ENCODE results near the gene NPNT. TPM values are rescaled to one million over a fixed set of nuclear protein-coding genes. Genes with fewer than 3 reads are reported as not detected.

NPNT gene
- total RNA-seq, 1 donor from 2014 or later, result 11.0 TPM

DNA sequence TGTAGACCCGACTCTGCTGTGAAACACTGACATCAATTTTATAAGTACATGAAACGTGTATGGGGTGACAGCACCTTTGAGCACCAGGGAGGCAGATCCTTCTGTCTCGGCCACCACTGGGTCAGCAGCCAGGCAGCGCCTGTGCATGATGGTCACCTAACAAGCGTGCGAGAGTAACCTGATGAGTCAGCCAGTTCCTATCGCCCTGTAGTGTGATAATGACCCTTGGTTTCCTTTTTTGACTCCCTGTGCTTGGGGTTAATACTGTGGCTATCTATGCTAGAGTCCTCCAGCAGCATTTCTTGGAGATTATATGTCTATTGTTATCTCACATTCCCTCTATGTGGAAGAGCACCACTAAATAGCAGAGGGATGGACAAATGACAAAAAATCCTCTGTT lies 101.6 kb downstream of the NPNT start:
- TF ChIP-seq, protein P1, sequence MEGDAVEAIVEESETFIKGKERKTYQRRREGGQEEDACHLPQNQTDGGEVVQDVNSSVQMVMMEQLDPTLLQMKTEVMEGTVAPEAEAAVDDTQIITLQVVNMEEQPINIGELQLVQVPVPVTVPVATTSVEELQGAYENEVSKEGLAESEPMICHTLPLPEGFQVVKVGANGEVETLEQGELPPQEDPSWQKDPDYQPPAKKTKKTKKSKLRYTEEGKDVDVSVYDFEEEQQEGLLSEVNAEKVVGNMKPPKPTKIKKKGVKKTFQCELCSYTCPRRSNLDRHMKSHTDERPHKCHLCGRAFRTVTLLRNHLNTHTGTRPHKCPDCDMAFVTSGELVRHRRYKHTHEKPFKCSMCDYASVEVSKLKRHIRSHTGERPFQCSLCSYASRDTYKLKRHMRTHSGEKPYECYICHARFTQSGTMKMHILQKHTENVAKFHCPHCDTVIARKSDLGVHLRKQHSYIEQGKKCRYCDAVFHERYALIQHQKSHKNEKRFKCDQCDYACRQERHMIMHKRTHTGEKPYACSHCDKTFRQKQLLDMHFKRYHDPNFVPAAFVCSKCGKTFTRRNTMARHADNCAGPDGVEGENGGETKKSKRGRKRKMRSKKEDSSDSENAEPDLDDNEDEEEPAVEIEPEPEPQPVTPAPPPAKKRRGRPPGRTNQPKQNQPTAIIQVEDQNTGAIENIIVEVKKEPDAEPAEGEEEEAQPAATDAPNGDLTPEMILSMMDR (IDR thresholded peaks at IDR 0.05), result no peak
- no peak for TF ChIP-seq POLR2AphosphoS5 (IDR thresholded peaks at IDR 0.05; ENCODE audit: insufficient read depth in 1 of 2, low read depth in 1 of 2)
- TF ChIP-seq POLR2A (IDR thresholded peaks at IDR 0.05), result no peak
- no peak overlapping the region for H3K27ac ChIP-seq
- intact Hi-C loops (cut with DNase I), result no loop called here
- H3K4me3 ChIP-seq, result no peak overlapping the region
- no peaks in the 10 kb centered on the region for H3K27me3 ChIP-seq
- H3K36me3 ChIP-seq, result no peaks in the 10 kb centered on the region
- H3K4me1 ChIP-seq, result no peaks in the 10 kb centered on the region
- no peak for DNase-seq (ENCODE audit: extremely low spot score in 2 of 2)
- H3K9me3 ChIP-seq, result no peaks in the 10 kb centered on the region

DNA sequence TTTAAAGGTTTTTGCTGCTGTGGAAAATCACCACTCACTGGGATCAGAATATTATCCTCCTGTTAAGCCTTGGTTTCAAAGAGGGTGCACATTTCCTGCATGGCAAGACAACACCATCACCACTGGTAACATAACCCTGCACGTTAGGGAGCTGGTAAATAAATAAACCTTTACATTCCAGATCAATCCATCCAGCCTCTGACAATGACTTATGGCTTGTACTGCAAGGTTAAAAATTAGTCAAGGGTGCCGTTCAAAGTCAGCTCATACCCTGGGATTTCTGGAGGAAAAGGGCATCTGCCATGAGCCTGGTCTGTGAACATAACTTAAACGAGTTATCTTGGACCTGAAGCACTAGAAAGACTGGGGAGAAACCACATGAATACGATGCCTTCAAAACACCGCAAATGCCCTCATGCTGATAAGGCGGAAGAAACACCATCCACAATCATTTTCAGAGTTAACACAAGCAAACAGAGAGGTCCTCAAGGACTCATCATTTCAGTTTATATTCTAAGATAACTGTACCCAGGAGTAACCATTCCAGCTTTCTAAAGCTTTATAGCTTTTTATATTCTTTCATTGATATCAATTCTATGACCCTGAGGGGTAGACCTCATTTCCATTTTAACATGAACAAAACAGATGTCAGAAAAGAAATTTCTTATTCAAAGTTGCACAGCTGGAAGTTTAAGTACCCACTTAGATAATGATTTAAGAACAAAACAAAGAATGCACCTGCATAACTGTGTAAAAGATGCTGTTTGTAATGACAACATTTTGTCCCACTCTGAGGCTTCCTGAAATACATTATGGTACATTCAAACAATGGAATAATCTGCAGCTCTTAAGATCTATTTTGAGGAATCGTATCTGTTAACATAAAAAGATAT lies 103.1 kb downstream of the NPNT start:
- Histone ChIP-seq H3K4me3 (no peak overlapping the region), H3K27me3 (no peaks in the 10 kb centered on the region), H3K27ac (no peak overlapping the region), H3K4me1 (no peaks in the 10 kb centered on the region), H3K9me3 (no peaks in the 10 kb centered on the region), H3K36me3 (no peaks in the 10 kb centered on the region)
- intact Hi-C loops (cut with DNase I), result no loop called here
- no peak for TF ChIP-seq POLR2A (IDR thresholded peaks at IDR 0.05)
- TF ChIP-seq POLR2AphosphoS5 (IDR thresholded peaks at IDR 0.05; ENCODE audit: insufficient read depth in 1 of 2, low read depth in 1 of 2), result no peak
- TF ChIP-seq, protein P1 (IDR thresholded peaks at IDR 0.05), result no peak
- no peak for DNase-seq (ENCODE audit: extremely low spot score in 2 of 2)

DNA sequence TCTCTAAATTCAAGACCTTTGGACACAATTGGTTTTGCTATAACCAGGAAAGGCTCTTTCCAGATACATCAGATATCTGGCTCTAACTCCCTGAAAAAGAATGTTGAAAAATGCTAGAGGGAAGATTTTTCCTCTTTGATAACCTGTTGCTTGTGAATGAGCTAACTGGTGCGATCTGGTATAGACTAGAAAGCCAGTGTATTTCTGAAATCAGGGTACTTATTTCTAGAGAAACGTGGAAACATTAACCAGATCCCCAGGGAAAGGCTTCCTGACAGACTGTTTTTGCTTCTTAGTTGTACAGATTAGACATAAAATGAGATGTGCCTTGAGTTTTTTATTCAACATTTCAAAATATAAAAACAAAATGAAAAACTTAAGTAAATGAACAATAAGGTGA lies 107.7 kb downstream of the NPNT start:
- no peaks in the 10 kb centered on the region for H3K9me3 ChIP-seq
- intact Hi-C loops (cut with DNase I), result no loop called here
- TF ChIP-seq, protein P1 (IDR thresholded peaks at IDR 0.05), result no peak
- TF ChIP-seq POLR2AphosphoS5 (IDR thresholded peaks at IDR 0.05; ENCODE audit: insufficient read depth in 1 of 2, low read depth in 1 of 2) (no peak), POLR2A (IDR thresholded peaks at IDR 0.05) (no peak)
- H3K4me3 ChIP-seq, result no peak overlapping the region
- H3K27ac ChIP-seq, result no peak overlapping the region
- no peaks in the 10 kb centered on the region for H3K36me3 ChIP-seq
- DNase-seq (ENCODE audit: extremely low spot score in 2 of 2), result no peak
- no peaks in the 10 kb centered on the region for H3K27me3 ChIP-seq
- no peaks in the 10 kb centered on the region for H3K4me1 ChIP-seq

DNA sequence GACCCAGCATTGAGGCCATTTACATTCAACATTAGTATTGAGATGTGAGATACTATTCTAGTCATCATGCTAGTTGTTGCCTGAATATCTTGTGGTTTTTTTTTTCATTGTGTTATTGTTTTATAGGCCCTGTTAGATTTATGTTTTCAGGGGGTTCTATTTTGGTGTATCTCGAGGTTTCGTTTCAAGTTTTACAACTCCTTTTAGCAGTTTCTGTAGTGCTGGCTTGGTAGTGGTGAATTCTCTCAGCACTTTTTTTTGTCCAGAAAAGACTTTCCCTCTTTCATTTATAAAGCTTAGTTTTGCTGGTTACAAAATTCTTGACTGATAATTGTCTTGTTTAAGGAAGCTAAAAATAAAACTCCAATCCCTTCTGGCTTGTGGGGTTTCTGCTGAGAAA lies 115.5 kb downstream of the NPNT start:
- Histone ChIP-seq H3K9me3 (no peaks in the 10 kb centered on the region), H3K27ac (no peak overlapping the region), H3K4me3 (no peak overlapping the region), H3K36me3 (no peaks in the 10 kb centered on the region), H3K27me3 (no peaks in the 10 kb centered on the region), H3K4me1 (no peaks in the 10 kb centered on the region)
- TF ChIP-seq POLR2A (IDR thresholded peaks at IDR 0.05), result no peak
- no peak for TF ChIP-seq POLR2AphosphoS5 (IDR thresholded peaks at IDR 0.05; ENCODE audit: insufficient read depth in 1 of 2, low read depth in 1 of 2)
- TF ChIP-seq, protein P1 (IDR thresholded peaks at IDR 0.05), result no peak
- no peak for DNase-seq (ENCODE audit: extremely low spot score in 2 of 2)
- intact Hi-C loops (cut with DNase I), result no loop called here

DNA sequence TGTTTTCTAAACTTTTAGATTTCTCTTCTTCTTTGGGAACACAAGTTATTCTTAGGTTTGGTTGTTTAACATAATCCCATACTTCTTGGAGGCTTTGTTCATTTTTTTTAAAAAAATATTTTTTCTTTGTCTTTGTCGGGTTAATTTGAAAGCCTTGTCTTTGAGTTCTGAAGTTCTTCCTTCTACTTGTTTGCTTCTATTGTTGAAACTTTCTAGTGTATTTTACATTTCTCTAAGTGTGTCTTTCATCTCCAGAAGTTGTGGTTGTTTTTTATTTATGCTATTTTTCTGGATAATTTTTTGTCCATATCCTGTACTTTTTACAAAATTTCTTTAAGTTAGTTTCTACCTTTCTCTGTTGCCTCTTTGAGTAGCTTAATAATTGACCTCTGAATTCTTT lies 116.1 kb downstream of the NPNT start:
- Histone ChIP-seq H3K27ac (no peak overlapping the region), H3K9me3 (no peaks in the 10 kb centered on the region), H3K36me3 (no peaks in the 10 kb centered on the region), H3K4me3 (no peak overlapping the region), H3K27me3 (no peaks in the 10 kb centered on the region), H3K4me1 (no peaks in the 10 kb centered on the region)
- no peak for DNase-seq (ENCODE audit: extremely low spot score in 2 of 2)
- intact Hi-C loops (cut with DNase I), result no loop called here
- TF ChIP-seq POLR2A (IDR thresholded peaks at IDR 0.05) (no peak), POLR2AphosphoS5 (IDR thresholded peaks at IDR 0.05; ENCODE audit: insufficient read depth in 1 of 2, low read depth in 1 of 2) (no peak)
- TF ChIP-seq, protein P1 (IDR thresholded peaks at IDR 0.05), result no peak

All from vagina (tissue), 2 donors.